H9 (cell line): ENCODE results near the gene ALDH2. TPM values are rescaled to one million over a fixed set of nuclear protein-coding genes. Genes with fewer than 3 reads are reported as not detected.

Source experiments
- DNase-seq: peaks from one replicate; pipeline ENCODE4 v3.0.0-alpha.2; 2017
- H2AFZ ChIP-seq: one replicate; pipeline ENCODE4 v1.6.1; 2013; ENCODE audit warnings: mild to moderate bottlenecking, low read length, control low read depth, moderate library complexity
- H2AK5ac ChIP-seq: 2 replicates; pipeline ENCODE4 v1.6.1; 2013; ENCODE audit warnings: low read length, control low read depth, mixed read lengths; ENCODE audit not compliant: insufficient read length
- H2BK120ac ChIP-seq: one replicate; pipeline ENCODE4 v1.6.1; 2013; ENCODE audit warnings: low read depth, mild to moderate bottlenecking, low read length, control low read depth, inconsistent platforms; ENCODE audit not compliant: poor library complexity, severe bottlenecking
- H2BK12ac ChIP-seq: 2 replicates; pipeline ENCODE4 v1.6.1; 2013; ENCODE audit warnings: low read length, control low read depth, mixed read lengths, low read depth; ENCODE audit not compliant: insufficient read length
- H2BK15ac ChIP-seq: 2 replicates; pipeline ENCODE4 v1.6.1; 2013; ENCODE audit warnings: low read depth, low read length, control low read depth
- H2BK20ac ChIP-seq: one replicate; pipeline ENCODE4 v1.6.1; 2013; ENCODE audit warnings: low read depth, mild to moderate bottlenecking, low read length, control low read depth, inconsistent platforms; ENCODE audit not compliant: poor library complexity, severe bottlenecking
- H2BK5ac ChIP-seq: 2 replicates; pipeline ENCODE4 v1.6.1; 2013; ENCODE audit warnings: low read length, control low read depth, mixed read lengths; ENCODE audit not compliant: insufficient read length
- H3K14ac ChIP-seq: 2 replicates; pipeline ENCODE4 v1.6.1; 2013; ENCODE audit warnings: low read length, control low read depth; ENCODE audit not compliant: insufficient read depth
- H3K18ac ChIP-seq: 2 replicates; pipeline ENCODE4 v1.6.1; 2013; ENCODE audit warnings: low read depth, mild to moderate bottlenecking, mixed read lengths, low read length, control low read depth; ENCODE audit not compliant: insufficient read length
- H3K23ac ChIP-seq: 2 replicates; pipeline ENCODE4 v1.6.1; 2013; ENCODE audit warnings: low read length, control low read depth, mixed read lengths, low read depth; ENCODE audit not compliant: insufficient read length
- H3K23me2 ChIP-seq: 2 replicates; pipeline ENCODE4 v1.6.1; 2013; ENCODE audit warnings: low read depth, mild to moderate bottlenecking, mixed read lengths, low read length, control low read depth; ENCODE audit not compliant: insufficient read length, poor library complexity, severe bottlenecking
- H3K27ac ChIP-seq: 2 replicates; pipeline ENCODE4 v1.5.1; 2013; ENCODE audit warnings: low read length, control low read depth, mixed read lengths, low read depth; ENCODE audit not compliant: insufficient read length
- H3K27me3 ChIP-seq: 2 replicates; pipeline ENCODE4 v1.6.1; 2013; ENCODE audit warnings: low read length, control low read depth, inconsistent platforms; ENCODE audit not compliant: insufficient read depth
- H3K4ac ChIP-seq: 2 replicates; pipeline ENCODE4 v1.6.1; 2013; ENCODE audit warnings: low read depth, mild to moderate bottlenecking, control low read depth, inconsistent platforms, low read length, moderate library complexity
- H3K4me1 ChIP-seq: 2 replicates; pipeline ENCODE4 v1.6.1; 2013; ENCODE audit warnings: low read length, control low read depth, inconsistent platforms; ENCODE audit not compliant: insufficient read depth
- H3K4me2 ChIP-seq: 2 replicates; pipeline ENCODE4 v1.6.1; 2013; ENCODE audit warnings: low read length, control low read depth, mixed read lengths; ENCODE audit not compliant: insufficient read length, insufficient read depth
- H3K56ac ChIP-seq: 2 replicates; pipeline ENCODE4 v1.6.1; 2013; ENCODE audit warnings: low read depth, mild to moderate bottlenecking, mixed read lengths, low read length, control low read depth; ENCODE audit not compliant: insufficient read length
- H3K79me1 ChIP-seq: 2 replicates; pipeline ENCODE4 v1.6.1; 2013; ENCODE audit warnings: low read depth, mild to moderate bottlenecking, moderate library complexity, low read length, control low read depth, inconsistent platforms; ENCODE audit not compliant: insufficient read depth, poor library complexity, severe bottlenecking
- H3K79me2 ChIP-seq: 2 replicates; pipeline ENCODE4 v1.6.1; 2013; ENCODE audit warnings: low read length, control low read depth, inconsistent platforms; ENCODE audit not compliant: insufficient read depth
- H3K9ac ChIP-seq: 2 replicates; pipeline ENCODE4 v1.6.1; 2013; ENCODE audit warnings: low read length, control low read depth, mixed read lengths; ENCODE audit not compliant: insufficient read length; ENCODE audit errors: extremely low read depth
- H3K9me3 ChIP-seq: one replicate; pipeline ENCODE4 v1.6.1; 2013; ENCODE audit warnings: low read depth, low read length, inconsistent platforms; ENCODE audit not compliant: control insufficient read depth
- H3T11ph ChIP-seq: one replicate; pipeline ENCODE4 v1.6.1; 2013; ENCODE audit warnings: mild to moderate bottlenecking, low read length, control low read depth, inconsistent platforms
- H4K20me1 ChIP-seq: one replicate; pipeline ENCODE4 v1.6.1; 2013; ENCODE audit not compliant: control insufficient read depth, insufficient read length, insufficient read depth
- H4K5ac ChIP-seq: 2 replicates; pipeline ENCODE4 v1.6.1; 2013; ENCODE audit warnings: low read depth, mild to moderate bottlenecking, mixed read lengths, low read length, control low read depth; ENCODE audit not compliant: insufficient read length
- H4K8ac ChIP-seq: replicated peaks from 2 replicates; pipeline ENCODE4 v1.6.1; 2013; ENCODE audit warnings: low read length, control low read depth, mixed read lengths, low read depth; ENCODE audit not compliant: insufficient read length
- H4K91ac ChIP-seq: 2 replicates; pipeline ENCODE4 v1.6.1; 2013; ENCODE audit warnings: low read depth, mild to moderate bottlenecking, moderate library complexity, mixed read lengths, low read length, control low read depth; ENCODE audit not compliant: insufficient read length
- H3K27ac Mint-ChIP-seq, 3 experiments: 2 replicates in 2 of 3; 3 replicates in 1 of 3; pipeline ENCODE4 v1.8.0; 2020 to 2021; ENCODE audit warnings: mixed read lengths in 3 of 3, mild to moderate bottlenecking in 1 of 3, moderate library complexity in 1 of 3
- H3K27me3 Mint-ChIP-seq: 2 replicates; pipeline ENCODE4 v1.8.0; 2021; ENCODE audit warnings: low read depth, mild to moderate bottlenecking, moderate library complexity, mixed read lengths
- H3K36me3 Mint-ChIP-seq, 3 experiments: 2 replicates in 2 of 3; 3 replicates in 1 of 3; pipeline ENCODE4 v1.8.0; 2020 to 2021; ENCODE audit warnings: low read depth in 3 of 3, mixed read lengths in 3 of 3; ENCODE audit not compliant: insufficient read depth in 1 of 3
- H3K4me1 Mint-ChIP-seq, 2 experiments: 2 replicates each; pipeline ENCODE4 v1.8.0; 2020; ENCODE audit warnings: mixed read lengths in 2 of 2
- H3K4me3 Mint-ChIP-seq, 2 experiments: 2 replicates in 1 of 2; 3 replicates in 1 of 2; pipeline ENCODE4 v1.8.0; 2020 to 2021; ENCODE audit warnings: mild to moderate bottlenecking in 2 of 2, mixed read lengths in 2 of 2, moderate library complexity in 1 of 2
- H3K9me3 Mint-ChIP-seq, 2 experiments: 2 replicates in 1 of 2; 3 replicates in 1 of 2; pipeline ENCODE4 v1.8.0; 2020; ENCODE audit warnings: mild to moderate bottlenecking in 2 of 2, mixed read lengths in 2 of 2, moderate library complexity in 1 of 2
- WGBS: extraction: QIAGEN DNeasy Blood & Tissue Kit; methylation state at CpG from one replicate; pipeline ENCODE4 v1.1.7; 2013; ENCODE audit warnings: missing lambda C conversion rate, low lambda C conversion rate, mixed read lengths; ENCODE audit not compliant: insufficient read length; ENCODE audit errors: extremely low coverage; 5-methylcytosine and 5-hydroxymethylcytosine counted together
- total RNA-seq: library from RNA; stranded (reverse); gene quantifications from 2 replicates; pipeline ENCODE4 v1.2.1, GENCODE V29; 2021
- TF ChIP-seq, protein P1 (sequence below): fragments of 200-600 bp; sonication (generic); conservative IDR thresholded peaks from 3 replicates; pipeline ENCODE4 v1.8.0; 2021; ENCODE audit warnings: antibody characterized with exemption, mild to moderate bottlenecking

ALDH2 gene
- total RNA-seq, 1 experiment from 2014 or later, result 44.0 TPM

DNA sequence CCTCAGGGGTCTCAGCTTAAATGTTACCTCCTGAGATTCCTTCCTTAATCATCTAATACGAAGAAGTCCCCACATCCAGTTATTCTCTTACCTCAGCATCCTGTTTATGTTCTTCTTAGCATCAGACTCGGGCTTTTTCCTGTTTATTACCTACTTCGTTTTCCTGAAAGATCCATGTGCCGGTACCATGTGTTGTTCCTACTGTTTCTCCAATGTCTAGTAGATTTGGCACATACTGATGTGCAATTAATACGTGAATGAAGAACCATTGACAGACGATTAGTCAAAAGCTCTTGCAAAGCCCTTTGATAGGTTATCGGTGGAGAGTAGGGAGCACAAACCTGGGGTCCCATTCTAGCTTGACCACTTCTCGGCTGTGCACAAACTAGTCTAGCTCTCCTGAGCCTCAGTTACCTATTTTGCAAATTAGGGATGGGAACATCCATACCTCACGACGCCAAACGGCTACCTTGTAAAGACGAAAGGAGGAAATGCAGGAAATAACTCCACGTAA, 74.6 kb downstream of the ALDH2 start:
- peak overlapping the region; percentile 76 for H4K5ac ChIP-seq
- Mint-ChIP-seq H3K36me3 (peaks cover 27 to 44% (median 33%) of the 10 kb centered on the region in 3 experiments; a peak in 6 of 7 replicates), H3K4me3 (peak overlapping the region; percentile 92 to 98), H3K4me1 (peaks cover 20 to 26% of the 10 kb centered on the region in 2 experiments), H3K9me3 (no peaks in the 10 kb centered on the region; a peak in 3 of 5 replicates), H3K27ac (peak overlapping the region; percentile 96 to 99 (median 99)), H3K27me3 (no peaks in the 10 kb centered on the region)
- TF ChIP-seq, protein P1, sequence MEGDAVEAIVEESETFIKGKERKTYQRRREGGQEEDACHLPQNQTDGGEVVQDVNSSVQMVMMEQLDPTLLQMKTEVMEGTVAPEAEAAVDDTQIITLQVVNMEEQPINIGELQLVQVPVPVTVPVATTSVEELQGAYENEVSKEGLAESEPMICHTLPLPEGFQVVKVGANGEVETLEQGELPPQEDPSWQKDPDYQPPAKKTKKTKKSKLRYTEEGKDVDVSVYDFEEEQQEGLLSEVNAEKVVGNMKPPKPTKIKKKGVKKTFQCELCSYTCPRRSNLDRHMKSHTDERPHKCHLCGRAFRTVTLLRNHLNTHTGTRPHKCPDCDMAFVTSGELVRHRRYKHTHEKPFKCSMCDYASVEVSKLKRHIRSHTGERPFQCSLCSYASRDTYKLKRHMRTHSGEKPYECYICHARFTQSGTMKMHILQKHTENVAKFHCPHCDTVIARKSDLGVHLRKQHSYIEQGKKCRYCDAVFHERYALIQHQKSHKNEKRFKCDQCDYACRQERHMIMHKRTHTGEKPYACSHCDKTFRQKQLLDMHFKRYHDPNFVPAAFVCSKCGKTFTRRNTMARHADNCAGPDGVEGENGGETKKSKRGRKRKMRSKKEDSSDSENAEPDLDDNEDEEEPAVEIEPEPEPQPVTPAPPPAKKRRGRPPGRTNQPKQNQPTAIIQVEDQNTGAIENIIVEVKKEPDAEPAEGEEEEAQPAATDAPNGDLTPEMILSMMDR, result no peak
- H3K4me1 ChIP-seq, result no peaks in the 10 kb centered on the region; the same call in 1 of the 2 replicates
- H4K8ac ChIP-seq, result peak overlapping the region; percentile 25
- peak overlapping the region; percentile 42 for H3K27ac ChIP-seq
- peak overlapping the region; percentile 90 for H3K18ac ChIP-seq
- H4K91ac ChIP-seq, result no peak overlapping the region
- H2BK15ac ChIP-seq, result no peak overlapping the region
- H3K23ac ChIP-seq, result peak overlapping the region; percentile 15
- no peaks in the 10 kb centered on the region for H3K27me3 ChIP-seq
- peak overlapping the region; percentile 93 for H3K56ac ChIP-seq
- H3K79me2 ChIP-seq, result peaks cover 41% of the 10 kb centered on the region
- no peak overlapping the region for H2AK5ac ChIP-seq
- H2BK120ac ChIP-seq, result no peak overlapping the region
- H3K79me1 ChIP-seq, result peaks cover 11% of the 10 kb centered on the region
- peak overlapping the region; percentile 98 for H3K4me2 ChIP-seq
- no peak for DNase-seq
- H3K4ac ChIP-seq, result no peak overlapping the region
- no peak overlapping the region for H2BK12ac ChIP-seq
- no peak overlapping the region for H2AFZ ChIP-seq
- no peaks in the 10 kb centered on the region for H3K9me3 ChIP-seq
- peak overlapping the region; percentile 90; the same call in 1 of the 2 replicates for H3K14ac ChIP-seq
- no peaks in the 10 kb centered on the region for H4K20me1 ChIP-seq
- peak overlapping the region; percentile 21 for H2BK5ac ChIP-seq
- H3K23me2 ChIP-seq, result peaks cover 5% of the 10 kb centered on the region
- peak overlapping the region; percentile 99 for H3K9ac ChIP-seq
- H2BK20ac ChIP-seq, result no peak overlapping the region
- WGBS, result no CpG with 5 or more reads among the region's 13 CpGs
- no peak overlapping the region for H3T11ph ChIP-seq
